K562 (cell line): ENCODE results near the gene PITRM1. TPM values are rescaled to one million over a fixed set of nuclear protein-coding genes. Genes with fewer than 3 reads are reported as not detected.

ENCODE experiments used
- ARID2 ChIP-seq: fragments of 450-650 bp; IDR thresholded peaks from 2 replicates; pipeline ENCODE4 v1.6.1; 2017; ENCODE audit warnings: antibody characterized with exemption, mild to moderate bottlenecking
- CREB1 ChIP-seq, 2 experiments: sonication (generic) in 1 of 2; formaldehyde crosslinking in 1 of 2; IDR thresholded peaks; 2 replicates each; pipeline versions ENCODE4 v1.6.1 to v1.8.0; 2012 to 2022; ENCODE audit warnings: inconsistent platforms in 1 of 2, mild to moderate bottlenecking in 1 of 2, missing genetic modification reagents in 1 of 2, moderate library complexity in 1 of 2
- IFI16 ChIP-seq: fragments of 250-450 bp; sonication (Bioruptor Pico); IDR thresholded peaks from 2 replicates; pipeline ENCODE4 v2.1.2; 2022; ENCODE audit warnings: mild to moderate bottlenecking, inconsistent platforms
- KDM4B ChIP-seq, 2 experiments: fragments of 450-650 bp in 1 of 2; sonication (generic) in 1 of 2; IDR thresholded peaks; 2 replicates each; pipeline ENCODE4 v1.6.1; 2016 to 2017; ENCODE audit warnings: borderline replicate concordance in 2 of 2, antibody characterized with exemption in 1 of 2, low read depth in 1 of 2, mild to moderate bottlenecking in 1 of 2
- MEF2A ChIP-seq: IDR thresholded peaks from 2 replicates; pipeline ENCODE4 v1.6.1; 2011; ENCODE audit warnings: low read depth, mild to moderate bottlenecking, low read length, moderate library complexity; ENCODE audit not compliant: control insufficient read depth
- MXI1 ChIP-seq: IDR thresholded peaks from 2 replicates; pipeline ENCODE4 v1.6.1; 2011; ENCODE audit warnings: low read depth, mild to moderate bottlenecking, improper control_type of control experiment, low read length
- NELFE ChIP-seq: IDR thresholded peaks from 2 replicates; pipeline ENCODE4 v1.6.1; 2011; ENCODE audit warnings: mild to moderate bottlenecking; ENCODE audit not compliant: insufficient read depth, insufficient read length
- SETDB1 ChIP-seq: IDR thresholded peaks from one replicate; pipeline ENCODE4 v1.6.1; 2012; ENCODE audit warnings: low read length, control low read depth, inconsistent platforms
- ZBTB7A ChIP-seq: IDR thresholded peaks from 2 replicates; pipeline ENCODE4 v1.6.1; 2011; ENCODE audit warnings: low read depth, mild to moderate bottlenecking, low read length, moderate library complexity, borderline replicate concordance; ENCODE audit not compliant: control insufficient read depth
- ZFP1 ChIP-seq: fragments of 450-650 bp; formaldehyde crosslinking; IDR thresholded peaks from 2 replicates; pipeline ENCODE4 v1.4.0; 2020; ENCODE audit warnings: mild to moderate bottlenecking, mixed read lengths
- polyA plus RNA-seq, 8 experiments: library from polyadenylated mRNA; depleted of rRNA in 4 of 8; stranded (reverse) in 5 of 8; unstranded in 3 of 8; fragments of >200 nt; fragmentation: Nextera tagmentation in 2 of 8; fragmentation: Illumina TruSeq in 1 of 8; extraction: Ambion mirVana in 2 of 8; extraction: Trizol in 1 of 8; gene quantifications; 2 replicates each; pipeline versions ENCODE4 v1.2.1 to v1.2.3, GENCODE V29; 2011 to 2014; ENCODE audit warnings: inconsistent platforms in 1 of 8, missing spikeins in 1 of 8
- total RNA-seq, 7 experiments: library from RNA; depleted of rRNA in 6 of 7; stranded (reverse); fragments of >200 nt in 6 of 7; fragmentation: Illumina TruSeq in 2 of 7; extraction: Trizol in 2 of 7; gene quantifications; 2 replicates each; pipeline versions ENCODE4 v1.2.1 to v1.2.3, GENCODE V29; 2011 to 2021; ENCODE audit warnings: low replicate concordance in 1 of 7
- TF ChIP-seq, protein P1 (sequence below), 2 experiments: fragments of 200-800 bp in 1 of 2; sonication (Bioruptor generic) in 1 of 2; sonication (generic) in 1 of 2; formaldehyde crosslinking in 1 of 2; IDR thresholded peaks in 1 of 2; conservative IDR thresholded peaks in 1 of 2; 2 replicates each; pipeline versions ENCODE4 v1.5.0 to v1.6.1; 2016 to 2020; ENCODE audit warnings: missing compliant biosample characterization in 1 of 2, missing genetic modification characterization in 1 of 2, missing genetic modification reagents in 1 of 2
- TF ChIP-seq, protein P2 (sequence below), 2 experiments: fragments of 450-650 bp; conservative IDR thresholded peaks; 2 replicates each; pipeline ENCODE4 v1.6.1; 2017; ENCODE audit warnings: mild to moderate bottlenecking in 2 of 2, moderate library complexity in 2 of 2
- TF ChIP-seq, protein P3 (sequence below): fragments of 450-650 bp; IDR thresholded peaks from 2 replicates; pipeline ENCODE4 v1.6.1; 2016; ENCODE audit warnings: low read depth, mild to moderate bottlenecking, moderate library complexity
- TF ChIP-seq, protein P4 (sequence below): fragments of 450-650 bp; IDR thresholded peaks from 2 replicates; pipeline ENCODE4 v1.6.1; 2018; ENCODE audit not compliant: partially characterized antibody
- TF ChIP-seq, protein P5 (sequence below), 2 experiments: IDR thresholded peaks; 2 replicates each; pipeline ENCODE4 v1.6.1; 2012; ENCODE audit warnings: improper control_type of control experiment in 2 of 2, low read depth in 2 of 2, low read length in 2 of 2, borderline replicate concordance in 1 of 2

Gene PITRM1
- total and polyA plus RNA-seq, 9 of the 15 experiments (the other 6 are each of a cell fraction or from before 2014, with no cell fraction given), result 21.1 to 70.4 (median 39.7) TPM

DNA sequence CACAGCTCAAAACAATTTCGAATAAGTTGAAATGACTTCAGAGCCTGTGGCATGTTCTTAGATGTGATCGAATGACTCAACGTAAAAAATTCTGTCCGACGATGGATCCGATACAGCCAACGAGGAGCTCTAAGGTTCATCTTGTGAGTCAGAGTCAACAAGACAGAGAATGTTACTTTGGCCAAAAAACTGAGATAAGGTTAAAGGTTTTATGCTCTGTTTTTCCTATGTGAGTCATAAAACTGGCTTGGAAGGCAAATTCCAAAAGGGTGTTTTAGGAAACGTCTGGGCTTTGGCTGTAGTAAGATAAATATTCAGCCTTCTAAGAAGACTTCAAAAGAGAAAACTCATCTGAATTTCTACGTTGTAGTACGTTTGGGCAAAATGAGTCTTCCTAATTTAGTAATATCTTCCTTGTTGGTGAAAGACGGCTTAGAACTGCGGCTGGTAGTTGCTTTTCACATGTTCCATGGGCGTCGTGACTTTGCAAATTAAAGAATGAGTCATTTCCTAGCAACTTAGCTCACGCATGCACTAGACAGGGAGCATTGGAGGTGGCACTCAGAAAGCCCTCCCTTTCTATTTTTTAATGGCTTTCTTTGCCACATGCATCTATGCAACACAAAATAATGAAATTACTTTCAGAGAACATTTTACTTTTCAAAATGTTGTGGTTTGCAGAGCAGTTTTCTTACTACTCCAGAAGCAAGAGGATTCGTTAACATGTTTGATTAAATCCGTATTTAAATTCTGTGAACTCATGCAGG, 77.0 kb downstream of the PITRM1 start (continued):
- TF ChIP-seq SETDB1, result no peak
- no peak for TF ChIP-seq ARID2
- no peak for TF ChIP-seq IFI16 (CRISPR knock-in tag)
- TF ChIP-seq, protein P1, sequence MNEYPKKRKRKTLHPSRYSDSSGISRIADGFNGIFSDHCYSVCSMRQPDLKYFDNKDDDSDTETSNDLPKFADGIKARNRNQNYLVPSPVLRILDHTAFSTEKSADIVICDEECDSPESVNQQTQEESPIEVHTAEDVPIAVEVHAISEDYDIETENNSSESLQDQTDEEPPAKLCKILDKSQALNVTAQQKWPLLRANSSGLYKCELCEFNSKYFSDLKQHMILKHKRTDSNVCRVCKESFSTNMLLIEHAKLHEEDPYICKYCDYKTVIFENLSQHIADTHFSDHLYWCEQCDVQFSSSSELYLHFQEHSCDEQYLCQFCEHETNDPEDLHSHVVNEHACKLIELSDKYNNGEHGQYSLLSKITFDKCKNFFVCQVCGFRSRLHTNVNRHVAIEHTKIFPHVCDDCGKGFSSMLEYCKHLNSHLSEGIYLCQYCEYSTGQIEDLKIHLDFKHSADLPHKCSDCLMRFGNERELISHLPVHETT (CRISPR knock-in tag; conservative IDR thresholded peaks at IDR 0.05 in 1 of 2, IDR thresholded peaks at IDR 0.05 in 1 of 2), result peak in 1 of 2 experiments; percentile 59; a peak in 2 of 4 replicates
- no peak for TF ChIP-seq NELFE
- no peak for TF ChIP-seq CREB1 (IDR thresholded peaks at IDR 0.05)
- no peak for TF ChIP-seq CREB1 (CRISPR knock-in tag; IDR thresholded peaks at IDR 0.05)
- TF ChIP-seq, protein P2, sequence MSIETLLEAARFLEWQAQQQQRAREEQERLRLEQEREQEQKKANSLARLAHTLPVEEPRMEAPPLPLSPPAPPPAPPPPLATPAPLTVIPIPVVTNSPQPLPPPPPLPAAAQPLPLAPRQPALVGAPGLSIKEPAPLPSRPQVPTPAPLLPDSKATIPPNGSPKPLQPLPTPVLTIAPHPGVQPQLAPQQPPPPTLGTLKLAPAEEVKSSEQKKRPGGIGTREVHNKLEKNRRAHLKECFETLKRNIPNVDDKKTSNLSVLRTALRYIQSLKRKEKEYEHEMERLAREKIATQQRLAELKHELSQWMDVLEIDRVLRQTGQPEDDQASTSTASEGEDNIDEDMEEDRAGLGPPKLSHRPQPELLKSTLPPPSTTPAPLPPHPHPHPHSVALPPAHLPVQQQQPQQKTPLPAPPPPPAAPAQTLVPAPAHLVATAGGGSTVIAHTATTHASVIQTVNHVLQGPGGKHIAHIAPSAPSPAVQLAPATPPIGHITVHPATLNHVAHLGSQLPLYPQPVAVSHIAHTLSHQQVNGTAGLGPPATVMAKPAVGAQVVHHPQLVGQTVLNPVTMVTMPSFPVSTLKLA (conservative IDR thresholded peaks at IDR 0.05), result peak; percentile 61 to 76; a peak in 3 of 4 replicates
- TF ChIP-seq, protein P3, sequence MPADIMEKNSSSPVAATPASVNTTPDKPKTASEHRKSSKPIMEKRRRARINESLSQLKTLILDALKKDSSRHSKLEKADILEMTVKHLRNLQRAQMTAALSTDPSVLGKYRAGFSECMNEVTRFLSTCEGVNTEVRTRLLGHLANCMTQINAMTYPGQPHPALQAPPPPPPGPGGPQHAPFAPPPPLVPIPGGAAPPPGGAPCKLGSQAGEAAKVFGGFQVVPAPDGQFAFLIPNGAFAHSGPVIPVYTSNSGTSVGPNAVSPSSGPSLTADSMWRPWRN, result no peak
- TF ChIP-seq, protein P4, sequence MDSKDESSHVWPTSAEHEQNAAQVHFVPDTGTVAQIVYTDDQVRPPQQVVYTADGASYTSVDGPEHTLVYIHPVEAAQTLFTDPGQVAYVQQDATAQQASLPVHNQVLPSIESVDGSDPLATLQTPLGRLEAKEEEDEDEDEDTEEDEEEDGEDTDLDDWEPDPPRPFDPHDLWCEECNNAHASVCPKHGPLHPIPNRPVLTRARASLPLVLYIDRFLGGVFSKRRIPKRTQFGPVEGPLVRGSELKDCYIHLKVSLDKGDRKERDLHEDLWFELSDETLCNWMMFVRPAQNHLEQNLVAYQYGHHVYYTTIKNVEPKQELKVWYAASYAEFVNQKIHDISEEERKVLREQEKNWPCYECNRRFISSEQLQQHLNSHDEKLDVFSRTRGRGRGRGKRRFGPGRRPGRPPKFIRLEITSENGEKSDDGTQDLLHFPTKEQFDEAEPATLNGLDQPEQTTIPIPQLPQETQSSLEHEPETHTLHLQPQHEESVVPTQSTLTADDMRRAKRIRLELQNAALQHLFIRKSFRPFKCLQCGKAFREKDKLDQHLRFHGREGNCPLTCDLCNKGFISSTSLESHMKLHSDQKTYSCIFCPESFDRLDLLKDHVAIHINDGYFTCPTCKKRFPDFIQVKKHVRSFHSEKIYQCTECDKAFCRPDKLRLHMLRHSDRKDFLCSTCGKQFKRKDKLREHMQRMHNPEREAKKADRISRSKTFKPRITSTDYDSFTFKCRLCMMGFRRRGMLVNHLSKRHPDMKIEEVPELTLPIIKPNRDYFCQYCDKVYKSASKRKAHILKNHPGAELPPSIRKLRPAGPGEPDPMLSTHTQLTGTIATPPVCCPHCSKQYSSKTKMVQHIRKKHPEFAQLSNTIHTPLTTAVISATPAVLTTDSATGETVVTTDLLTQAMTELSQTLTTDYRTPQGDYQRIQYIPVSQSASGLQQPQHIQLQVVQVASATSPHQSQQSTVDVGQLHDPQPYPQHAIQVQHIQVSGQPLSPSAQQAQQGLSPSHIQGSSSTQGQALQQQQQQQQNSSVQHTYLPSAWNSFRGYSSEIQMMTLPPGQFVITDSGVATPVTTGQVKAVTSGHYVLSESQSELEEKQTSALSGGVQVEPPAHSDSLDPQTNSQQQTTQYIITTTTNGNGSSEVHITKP, result no peak
- no peak for TF ChIP-seq ZBTB7A
- no peak for TF ChIP-seq KDM4B (IDR thresholded peaks at IDR 0.05; ENCODE audit: borderline replicate concordance in 2 of 2, low read depth in 1 of 2)
- TF ChIP-seq, protein P5, sequence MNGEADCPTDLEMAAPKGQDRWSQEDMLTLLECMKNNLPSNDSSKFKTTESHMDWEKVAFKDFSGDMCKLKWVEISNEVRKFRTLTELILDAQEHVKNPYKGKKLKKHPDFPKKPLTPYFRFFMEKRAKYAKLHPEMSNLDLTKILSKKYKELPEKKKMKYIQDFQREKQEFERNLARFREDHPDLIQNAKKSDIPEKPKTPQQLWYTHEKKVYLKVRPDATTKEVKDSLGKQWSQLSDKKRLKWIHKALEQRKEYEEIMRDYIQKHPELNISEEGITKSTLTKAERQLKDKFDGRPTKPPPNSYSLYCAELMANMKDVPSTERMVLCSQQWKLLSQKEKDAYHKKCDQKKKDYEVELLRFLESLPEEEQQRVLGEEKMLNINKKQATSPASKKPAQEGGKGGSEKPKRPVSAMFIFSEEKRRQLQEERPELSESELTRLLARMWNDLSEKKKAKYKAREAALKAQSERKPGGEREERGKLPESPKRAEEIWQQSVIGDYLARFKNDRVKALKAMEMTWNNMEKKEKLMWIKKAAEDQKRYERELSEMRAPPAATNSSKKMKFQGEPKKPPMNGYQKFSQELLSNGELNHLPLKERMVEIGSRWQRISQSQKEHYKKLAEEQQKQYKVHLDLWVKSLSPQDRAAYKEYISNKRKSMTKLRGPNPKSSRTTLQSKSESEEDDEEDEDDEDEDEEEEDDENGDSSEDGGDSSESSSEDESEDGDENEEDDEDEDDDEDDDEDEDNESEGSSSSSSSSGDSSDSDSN (IDR thresholded peaks at IDR 0.05; ENCODE audit: borderline replicate concordance in 1 of 2, low read depth in 2 of 2, low read length in 2 of 2), result no peak
- TF ChIP-seq ZFP1, result no peak
- TF ChIP-seq MXI1, result peak; percentile 15; the same call in 1 of the 2 replicates
- TF ChIP-seq MEF2A, result no peak
